ENCODE measurements around the gene SLAMF9. TPM values are rescaled to one million over a fixed set of nuclear protein-coding genes. Genes with fewer than 3 reads are reported as not detected.

Gene SLAMF9
- under 1 TPM in 1 of 9 donors, not detected in 8; 0.88 TPM for total RNA-seq
- polyA plus RNA-seq: under 1 TPM in 1 of 2 donors, not detected in 1; 0.24 TPM
- long read RNA-seq, donor 1: 0 reads
- long read RNA-seq, donor 2: 0 reads
- long read RNA-seq, donor 3: 0 reads

DNA sequence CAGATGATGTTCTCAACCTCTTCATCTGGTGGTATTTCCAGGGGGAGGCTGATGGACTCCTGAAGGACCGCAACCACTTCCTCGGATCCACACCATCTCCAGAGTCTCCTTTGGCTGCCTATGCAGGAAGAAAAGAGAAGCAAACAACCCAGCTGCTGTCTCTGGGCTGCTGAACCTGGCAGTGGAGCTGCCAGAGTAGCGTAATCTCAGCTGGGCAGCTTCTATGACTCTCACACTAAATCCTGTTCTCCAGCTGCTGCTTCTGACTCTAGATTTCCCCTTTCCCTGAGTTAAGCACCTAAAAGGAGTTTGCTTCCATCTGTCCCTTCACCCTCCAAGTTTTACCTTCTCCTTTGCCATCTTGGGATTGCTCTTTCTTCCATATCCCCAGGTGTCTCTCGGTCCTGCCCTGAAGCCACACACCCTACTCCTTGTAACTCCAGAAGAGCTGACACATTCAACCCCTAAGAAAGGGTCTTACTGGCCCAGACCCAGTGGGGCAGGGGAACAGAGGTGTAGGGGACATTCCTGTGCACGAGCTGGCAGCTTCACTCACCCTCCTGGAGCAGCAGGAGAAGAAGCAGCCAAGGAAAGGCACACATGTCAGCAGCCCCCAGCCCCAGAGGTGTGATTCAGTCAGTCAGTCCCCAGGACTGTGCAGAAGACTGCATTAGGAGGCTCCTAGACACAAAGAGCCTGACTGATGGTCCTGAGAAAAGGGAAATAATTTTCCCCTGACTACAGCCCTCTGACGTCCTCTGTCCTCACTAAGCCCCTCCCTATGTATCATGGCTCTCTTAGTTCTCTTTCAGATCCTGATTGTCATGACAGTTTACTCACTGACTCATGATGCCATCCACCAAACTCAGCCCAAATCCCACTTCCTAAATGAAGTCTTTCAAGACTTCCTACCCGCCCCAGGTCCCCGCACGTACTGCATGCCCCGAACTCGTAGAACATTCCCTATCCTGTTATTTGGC is at the start of gene SLAMF9:
Gene SLAMF9, minus strand, starts transcription at position 702 of the 980 bp plus-strand sequence. Its CDS starts 100 bp downstream, at position 602.
- Histone ChIP-seq H3K4me3 (no peak within 1 kb of the TSS), H3K27ac (no peak within 1 kb of the TSS), H3K36me3 (no peaks in the 10 kb centered on the region), H3K27me3 (peaks cover 0 to 6% (median 0%) of the 10 kb centered on the region in 9 donors), H3K4me1 (peaks cover 0 to 6% (median 0%) of the 10 kb centered on the region in 12 donors), H3K9me3 (no peaks in the 10 kb centered on the region)
- intact Hi-C loops (cut with DNase I): no loop called here
- ATAC-seq: peak in 2 of 4 donors; percentile 20 to 33
- WGBS, 4 donors: 67 to 75% (median 71%) methylated on average over 11 of the region's 11 CpGs
- TF ChIP-seq, protein P1, sequence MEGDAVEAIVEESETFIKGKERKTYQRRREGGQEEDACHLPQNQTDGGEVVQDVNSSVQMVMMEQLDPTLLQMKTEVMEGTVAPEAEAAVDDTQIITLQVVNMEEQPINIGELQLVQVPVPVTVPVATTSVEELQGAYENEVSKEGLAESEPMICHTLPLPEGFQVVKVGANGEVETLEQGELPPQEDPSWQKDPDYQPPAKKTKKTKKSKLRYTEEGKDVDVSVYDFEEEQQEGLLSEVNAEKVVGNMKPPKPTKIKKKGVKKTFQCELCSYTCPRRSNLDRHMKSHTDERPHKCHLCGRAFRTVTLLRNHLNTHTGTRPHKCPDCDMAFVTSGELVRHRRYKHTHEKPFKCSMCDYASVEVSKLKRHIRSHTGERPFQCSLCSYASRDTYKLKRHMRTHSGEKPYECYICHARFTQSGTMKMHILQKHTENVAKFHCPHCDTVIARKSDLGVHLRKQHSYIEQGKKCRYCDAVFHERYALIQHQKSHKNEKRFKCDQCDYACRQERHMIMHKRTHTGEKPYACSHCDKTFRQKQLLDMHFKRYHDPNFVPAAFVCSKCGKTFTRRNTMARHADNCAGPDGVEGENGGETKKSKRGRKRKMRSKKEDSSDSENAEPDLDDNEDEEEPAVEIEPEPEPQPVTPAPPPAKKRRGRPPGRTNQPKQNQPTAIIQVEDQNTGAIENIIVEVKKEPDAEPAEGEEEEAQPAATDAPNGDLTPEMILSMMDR (IDR thresholded peaks at IDR 0.05): no peak
- no peak for TF ChIP-seq POLR2A (IDR thresholded peaks at IDR 0.05)
- no peak for DNase-seq

DNA sequence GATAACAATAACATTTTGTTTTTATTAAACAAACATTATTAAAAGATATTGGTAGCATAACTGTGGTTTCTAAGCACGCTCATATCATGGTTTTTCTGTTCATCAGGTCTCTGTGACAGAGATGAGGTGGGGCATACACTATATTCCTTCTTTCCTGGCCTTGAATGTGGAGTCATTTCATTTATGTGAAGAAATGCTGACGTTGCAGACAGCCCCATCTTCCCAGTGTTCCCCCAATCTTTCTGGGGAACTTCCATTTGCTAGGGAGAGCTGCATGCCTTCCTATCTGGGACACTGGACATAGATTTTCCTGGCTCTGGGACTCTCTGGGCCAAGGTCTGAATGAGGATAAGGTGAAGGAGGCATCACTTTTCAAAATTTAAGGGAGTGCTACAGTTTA is 47.4 kb upstream of the SLAMF9 start:
- Histone ChIP-seq H3K4me3 (no peak overlapping the region), H3K27ac (no peak overlapping the region), H3K4me1 (peaks cover 0 to 4% (median 0%) of the 10 kb centered on the region in 12 donors), H3K9me3 (no peaks in the 10 kb centered on the region), H3K27me3 (peaks cover 0 to 4% (median 0%) of the 10 kb centered on the region in 9 donors), H3K36me3 (no peaks in the 10 kb centered on the region)
- TF ChIP-seq, protein P1 (IDR thresholded peaks at IDR 0.05): no peak
- TF ChIP-seq POLR2A (IDR thresholded peaks at IDR 0.05): no peak
- WGBS, 4 donors: 72 to 79% (median 77%) methylated on average over 2 of the region's 2 CpGs
- no peak for ATAC-seq
- intact Hi-C loops (cut with DNase I): loop anchor here in 3 of 10 donors (5.0 to 10.0 kb wide), 3 partner anchors 204 to 217 kb away; partner anchors contain the start of gene DUSP23 (in 1 of the 3)
- no peak for DNase-seq

DNA sequence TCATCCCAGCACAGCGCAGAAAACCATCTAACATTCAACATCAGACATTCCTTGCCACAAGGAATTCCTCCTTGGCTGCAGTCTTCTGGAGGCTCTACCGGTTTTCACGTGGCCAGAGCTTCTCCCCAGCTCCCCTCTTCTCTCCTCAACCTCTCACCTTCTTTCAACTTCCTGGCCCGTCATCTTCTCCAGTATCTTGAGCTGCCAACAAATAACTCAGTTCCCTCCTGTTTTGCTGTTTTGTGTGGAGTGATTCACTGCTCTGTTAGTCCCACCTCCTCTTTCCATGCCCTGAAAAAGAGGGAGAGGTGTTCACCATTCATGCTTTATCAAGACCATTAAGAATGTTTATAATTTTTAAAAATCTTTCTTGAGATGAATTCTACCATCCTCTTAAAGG is 45.2 kb upstream of the SLAMF9 start:
- TF ChIP-seq, protein P1 (IDR thresholded peaks at IDR 0.05): no peak
- Histone ChIP-seq H3K4me3 (no peak overlapping the region), H3K4me1 (peaks cover 0 to 4% (median 0%) of the 10 kb centered on the region in 12 donors), H3K27me3 (peaks cover 0 to 4% (median 0%) of the 10 kb centered on the region in 9 donors), H3K9me3 (no peaks in the 10 kb centered on the region), H3K27ac (no peak overlapping the region), H3K36me3 (no peaks in the 10 kb centered on the region)
- DNase-seq (no peak), ATAC-seq (no peak)
- intact Hi-C loops (cut with DNase I): no loop called here
- 50 to 75% (median 61%) methylated on average over 4 of the region's 4 CpGs for WGBS, 4 donors

DNA sequence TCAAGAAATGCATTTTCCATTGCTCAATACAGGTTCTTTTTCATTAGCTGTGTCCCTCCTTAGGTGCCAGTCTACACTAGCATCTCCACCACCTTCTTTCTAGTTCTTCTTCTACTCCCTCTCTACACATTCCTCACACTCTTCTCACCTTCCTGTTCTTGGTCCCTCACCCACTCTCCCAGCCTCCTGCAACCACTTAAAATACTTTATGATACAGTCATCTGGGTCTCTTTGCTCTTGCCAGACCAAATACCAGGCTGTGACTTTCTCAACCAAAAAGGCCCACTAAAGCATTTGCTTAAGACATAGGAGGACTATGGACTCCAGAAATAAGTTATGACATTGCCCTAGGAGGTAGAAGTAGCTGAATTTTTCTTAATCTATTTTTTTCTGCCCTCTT is 42.6 kb upstream of the SLAMF9 start:
- Histone ChIP-seq H3K27me3 (peaks cover 0 to 4% (median 0%) of the 10 kb centered on the region in 9 donors), H3K4me3 (no peak overlapping the region), H3K4me1 (peaks cover 0 to 14% (median 0%) of the 10 kb centered on the region in 12 donors), H3K9me3 (no peaks in the 10 kb centered on the region), H3K27ac (no peak overlapping the region), H3K36me3 (no peaks in the 10 kb centered on the region)
- intact Hi-C loops (cut with DNase I): no loop called here
- ATAC-seq: peak in 3 of 4 donors; percentile 70 to 86 (median 85)
- TF ChIP-seq POLR2A (IDR thresholded peaks at IDR 0.05): no peak
- TF ChIP-seq, protein P1 (IDR thresholded peaks at IDR 0.05): no peak
- no peak for DNase-seq
